Measurements from ENCODE around the gene CRKL.
"Not testable (repeated sequence)": the region's sequence is repeated elsewhere in the genome, so short reads cannot be mapped to it uniquely, and the experiment has no call there.

The CRKL gene

DNA sequence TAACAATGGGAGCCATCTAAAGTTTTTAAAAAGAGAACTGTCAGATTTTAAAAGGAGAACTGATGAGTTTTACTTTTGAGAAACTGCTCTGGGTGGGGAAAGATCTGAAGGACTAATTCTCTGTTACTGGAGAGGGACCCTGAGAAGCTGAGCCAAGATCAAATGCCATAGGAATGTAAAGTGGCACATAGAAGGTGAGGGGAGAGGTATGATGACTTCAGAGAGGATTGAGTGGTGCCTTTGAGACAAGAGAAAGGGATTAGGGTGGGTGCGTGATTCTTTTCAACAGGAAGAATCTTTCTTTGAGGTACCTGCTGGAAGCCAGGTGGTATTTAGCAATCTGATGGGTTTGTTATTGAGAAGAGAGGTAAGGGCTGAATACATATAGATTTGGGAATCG is 9.0 kb downstream of the CRKL start:
- H3K9ac ChIP-seq (ENCODE audit: low read depth, low read length), result no peak overlapping the region
- H3K4me1 ChIP-seq (ENCODE audit: control insufficient read depth, insufficient read depth, low read length), result peaks cover 14% of the 10 kb centered on the region
- no peaks in the 10 kb centered on the region for H3K36me3 ChIP-seq (ENCODE audit: control insufficient read depth, insufficient read depth, low read length)
- no peaks in the 10 kb centered on the region for H3K9me3 ChIP-seq (ENCODE audit: control insufficient read depth, insufficient read depth, low read length)
- no peaks in the 10 kb centered on the region for H3K27me3 ChIP-seq (ENCODE audit: control insufficient read depth, insufficient read depth, low read length)
- H3K4me3 ChIP-seq (ENCODE audit: low read depth, low read length), result no peak overlapping the region

DNA sequence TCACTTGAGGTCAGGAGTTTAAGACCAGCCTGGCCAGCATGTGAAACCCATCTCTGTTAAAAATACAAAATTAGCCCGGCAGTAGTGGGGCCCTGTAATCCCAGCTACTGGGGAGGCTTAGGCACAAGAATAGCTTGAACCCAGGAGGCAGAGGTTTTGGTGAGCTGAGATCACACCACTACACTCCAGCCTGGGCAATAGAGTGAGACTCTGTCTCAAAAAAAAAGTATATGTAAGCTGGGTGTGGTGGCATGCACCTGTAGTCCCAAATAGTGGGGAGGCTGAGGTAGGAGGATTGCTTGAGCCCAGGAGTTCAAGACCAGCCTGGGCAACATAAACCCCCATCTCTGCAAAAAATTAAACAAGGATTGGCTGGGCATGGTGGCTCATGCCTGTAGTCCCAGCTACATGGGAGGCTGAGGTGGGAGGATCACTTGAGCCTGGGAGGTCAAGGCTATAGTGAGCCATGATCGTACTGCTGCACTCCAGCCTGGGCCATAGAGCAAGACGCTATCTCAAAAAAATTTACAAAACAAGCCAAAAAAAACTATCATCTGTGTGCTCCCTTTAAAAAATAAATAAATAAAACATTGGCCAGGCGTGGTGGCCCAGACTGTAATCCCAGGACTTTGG is 10.8 kb downstream of the CRKL start:
- H3K9me3 ChIP-seq (ENCODE audit: control insufficient read depth, insufficient read depth, low read length), result no peaks in the 10 kb centered on the region
- H3K9ac ChIP-seq (ENCODE audit: low read depth, low read length), result no peak overlapping the region
- H3K27me3 ChIP-seq (ENCODE audit: control insufficient read depth, insufficient read depth, low read length), result no peaks in the 10 kb centered on the region
- peaks cover 14% of the 10 kb centered on the region for H3K4me1 ChIP-seq (ENCODE audit: control insufficient read depth, insufficient read depth, low read length)
- H3K36me3 ChIP-seq (ENCODE audit: control insufficient read depth, insufficient read depth, low read length), result no peaks in the 10 kb centered on the region
- H3K4me3 ChIP-seq (ENCODE audit: low read depth, low read length), result no peak overlapping the region

DNA sequence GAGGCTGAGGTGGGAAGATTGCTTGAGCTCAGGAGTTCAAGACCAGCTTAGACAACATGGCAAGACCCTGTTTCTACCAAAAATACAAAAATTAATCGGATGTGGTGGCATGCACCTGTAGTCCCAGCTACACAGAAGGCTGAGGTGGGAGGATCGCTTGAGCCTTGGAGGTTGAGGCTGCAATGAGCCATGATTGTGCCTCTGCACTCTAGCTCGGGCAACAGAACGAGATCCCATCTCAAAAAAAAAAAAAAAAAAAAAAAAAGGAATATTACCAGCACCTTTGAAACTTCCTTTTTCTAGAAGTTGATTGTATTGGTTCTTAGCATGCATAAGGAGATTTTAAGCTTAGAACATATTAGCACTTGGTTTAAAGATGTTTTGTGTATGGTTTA is 11.4 kb downstream of the CRKL start:
- H3K36me3 ChIP-seq (ENCODE audit: control insufficient read depth, insufficient read depth, low read length), result peaks cover under 1% of the 10 kb centered on the region
- no peak overlapping the region for H3K9ac ChIP-seq (ENCODE audit: low read depth, low read length)
- H3K4me1 ChIP-seq (ENCODE audit: control insufficient read depth, insufficient read depth, low read length), result peaks cover 14% of the 10 kb centered on the region
- H3K9me3 ChIP-seq (ENCODE audit: control insufficient read depth, insufficient read depth, low read length), result no peaks in the 10 kb centered on the region
- no peak overlapping the region for H3K4me3 ChIP-seq (ENCODE audit: low read depth, low read length)
- H3K27me3 ChIP-seq (ENCODE audit: control insufficient read depth, insufficient read depth, low read length), result no peaks in the 10 kb centered on the region

DNA sequence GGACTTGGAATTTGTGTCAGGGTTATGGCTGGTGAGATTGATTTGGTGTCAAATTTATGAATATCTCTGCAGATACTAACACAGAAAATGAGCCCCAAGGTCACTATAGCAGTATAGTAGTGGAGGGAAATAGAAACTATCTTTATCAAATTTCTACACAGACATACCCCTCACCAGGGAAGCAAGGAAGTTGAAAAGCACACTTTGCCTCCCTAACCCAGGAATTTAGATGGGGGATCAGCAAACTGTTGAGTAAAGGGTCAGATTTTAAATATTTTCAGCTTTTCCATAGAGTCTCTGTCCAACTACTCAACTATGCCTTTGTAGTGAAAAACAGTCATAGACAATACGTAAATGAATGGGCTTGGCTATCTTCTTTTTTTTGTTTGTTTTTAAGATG is 12.8 kb downstream of the CRKL start:
- Histone ChIP-seq H3K27me3 (ENCODE audit: control insufficient read depth, insufficient read depth, low read length) (no peaks in the 10 kb centered on the region), H3K36me3 (ENCODE audit: control insufficient read depth, insufficient read depth, low read length) (peaks cover 10% of the 10 kb centered on the region), H3K4me1 (ENCODE audit: control insufficient read depth, insufficient read depth, low read length) (peaks cover 14% of the 10 kb centered on the region), H3K9ac (ENCODE audit: low read depth, low read length) (no peak overlapping the region), H3K4me3 (ENCODE audit: low read depth, low read length) (no peak overlapping the region), H3K9me3 (ENCODE audit: control insufficient read depth, insufficient read depth, low read length) (no peaks in the 10 kb centered on the region)

DNA sequence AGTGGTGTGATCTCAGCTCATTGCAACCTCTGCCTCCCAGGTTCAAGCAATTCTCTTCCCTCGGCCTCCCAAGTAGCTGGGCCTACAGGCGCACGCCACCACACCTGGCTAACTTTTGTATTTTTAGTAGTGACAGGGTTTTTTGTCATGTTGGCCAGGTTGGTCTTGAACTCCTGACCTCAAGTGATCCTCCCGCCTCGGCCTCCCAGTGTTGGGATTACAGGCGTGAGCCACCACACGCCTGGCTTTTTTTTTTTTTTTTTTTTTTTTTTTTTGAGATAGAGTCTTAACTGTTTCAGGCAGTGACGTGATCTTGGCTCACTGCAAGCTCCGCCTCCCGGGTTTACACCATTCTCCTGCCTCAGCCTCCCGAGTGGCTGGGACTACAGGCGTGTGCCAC is 13.2 kb downstream of the CRKL start:
- not testable (repeated sequence) for H3K9me3 ChIP-seq (ENCODE audit: control insufficient read depth, insufficient read depth, low read length); H3K4me3 ChIP-seq (ENCODE audit: low read depth, low read length); H3K27me3 ChIP-seq (ENCODE audit: control insufficient read depth, insufficient read depth, low read length); H3K9ac ChIP-seq (ENCODE audit: low read depth, low read length)
- peaks cover 10% of the 10 kb centered on the region for H3K36me3 ChIP-seq (ENCODE audit: control insufficient read depth, insufficient read depth, low read length)
- peaks cover 11% of the 10 kb centered on the region for H3K4me1 ChIP-seq (ENCODE audit: control insufficient read depth, insufficient read depth, low read length)

DNA sequence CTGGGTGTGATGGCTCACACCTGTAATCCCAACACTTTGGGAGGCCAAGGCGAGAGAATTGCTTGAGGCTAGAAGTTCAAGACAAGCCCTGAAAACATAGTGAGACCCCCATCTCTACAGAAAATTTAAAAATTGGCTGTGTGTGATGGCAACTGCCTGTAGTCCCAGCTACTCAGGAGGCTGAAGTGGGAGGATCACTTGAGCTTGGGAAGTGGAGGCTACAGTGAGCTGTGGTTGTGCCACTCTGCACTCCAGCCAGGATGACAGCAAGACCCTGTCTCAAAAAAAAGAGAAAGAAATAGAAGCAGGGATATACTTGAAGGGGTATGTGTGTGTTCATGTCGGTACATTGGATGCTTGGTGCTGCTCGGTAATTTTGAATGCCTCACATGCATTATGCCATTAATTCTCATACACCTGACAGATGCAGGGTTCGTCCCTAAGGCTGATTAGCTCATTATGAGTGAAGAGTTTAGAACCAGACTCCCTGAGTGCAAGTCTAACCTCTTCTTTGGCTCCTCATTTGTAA is 14.0 kb downstream of the CRKL start:
- H3K36me3 ChIP-seq (ENCODE audit: control insufficient read depth, insufficient read depth, low read length), result peaks cover 10% of the 10 kb centered on the region

DNA sequence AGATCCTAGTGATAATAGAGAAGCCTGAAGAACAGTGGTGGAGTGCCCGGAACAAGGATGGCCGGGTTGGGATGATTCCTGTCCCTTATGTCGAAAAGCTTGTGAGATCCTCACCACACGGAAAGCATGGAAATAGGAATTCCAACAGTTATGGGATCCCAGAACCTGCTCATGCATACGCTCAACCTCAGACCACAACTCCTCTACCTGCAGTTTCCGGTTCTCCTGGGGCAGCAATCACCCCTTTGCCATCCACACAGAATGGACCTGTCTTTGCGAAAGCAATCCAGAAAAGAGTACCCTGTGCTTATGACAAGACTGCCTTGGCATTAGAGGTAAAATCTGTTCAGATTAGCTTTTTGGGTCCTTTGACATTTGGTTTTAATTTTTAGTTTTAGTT is 16.7 kb downstream of the CRKL start:
- H3K4me3 ChIP-seq (ENCODE audit: low read depth, low read length), result no peak overlapping the region
- peaks cover 14% of the 10 kb centered on the region for H3K36me3 ChIP-seq (ENCODE audit: control insufficient read depth, insufficient read depth, low read length)
- H3K27me3 ChIP-seq (ENCODE audit: control insufficient read depth, insufficient read depth, low read length), result no peaks in the 10 kb centered on the region
- no peaks in the 10 kb centered on the region for H3K4me1 ChIP-seq (ENCODE audit: control insufficient read depth, insufficient read depth, low read length)
- H3K9ac ChIP-seq (ENCODE audit: low read depth, low read length), result no peak overlapping the region
- no peaks in the 10 kb centered on the region for H3K9me3 ChIP-seq (ENCODE audit: control insufficient read depth, insufficient read depth, low read length)

More for the DNA sequence above, 14.0 kb downstream of the CRKL start:
- no peak overlapping the region for H3K4me3 ChIP-seq (ENCODE audit: low read depth, low read length)
- no peaks in the 10 kb centered on the region for H3K9me3 ChIP-seq (ENCODE audit: control insufficient read depth, insufficient read depth, low read length)
- H3K9ac ChIP-seq (ENCODE audit: low read depth, low read length), result no peak overlapping the region
- no peaks in the 10 kb centered on the region for H3K27me3 ChIP-seq (ENCODE audit: control insufficient read depth, insufficient read depth, low read length)
- peaks cover 5% of the 10 kb centered on the region for H3K4me1 ChIP-seq (ENCODE audit: control insufficient read depth, insufficient read depth, low read length)

DNA sequence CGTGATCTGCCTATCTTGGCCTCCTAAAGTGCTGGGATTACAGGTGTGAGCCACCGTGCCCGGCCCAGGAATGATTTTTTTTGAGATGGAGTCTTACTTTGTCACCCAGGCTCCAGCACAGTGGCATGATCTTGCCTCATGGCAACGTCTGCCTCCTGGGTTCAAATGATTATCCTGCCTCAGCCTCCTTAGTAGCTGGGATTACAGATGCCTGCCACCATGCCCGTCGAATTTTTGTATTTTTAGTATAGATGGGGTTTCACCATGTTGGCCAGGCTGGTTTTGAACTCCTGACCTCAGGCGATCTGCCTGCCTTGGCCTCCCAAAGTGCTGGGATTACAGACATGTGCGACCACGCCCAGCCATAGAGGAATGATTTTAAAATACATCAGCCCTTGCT is 17.8 kb downstream of the CRKL start:
- not testable (repeated sequence) for H3K27me3 ChIP-seq (ENCODE audit: control insufficient read depth, insufficient read depth, low read length)

DNA sequence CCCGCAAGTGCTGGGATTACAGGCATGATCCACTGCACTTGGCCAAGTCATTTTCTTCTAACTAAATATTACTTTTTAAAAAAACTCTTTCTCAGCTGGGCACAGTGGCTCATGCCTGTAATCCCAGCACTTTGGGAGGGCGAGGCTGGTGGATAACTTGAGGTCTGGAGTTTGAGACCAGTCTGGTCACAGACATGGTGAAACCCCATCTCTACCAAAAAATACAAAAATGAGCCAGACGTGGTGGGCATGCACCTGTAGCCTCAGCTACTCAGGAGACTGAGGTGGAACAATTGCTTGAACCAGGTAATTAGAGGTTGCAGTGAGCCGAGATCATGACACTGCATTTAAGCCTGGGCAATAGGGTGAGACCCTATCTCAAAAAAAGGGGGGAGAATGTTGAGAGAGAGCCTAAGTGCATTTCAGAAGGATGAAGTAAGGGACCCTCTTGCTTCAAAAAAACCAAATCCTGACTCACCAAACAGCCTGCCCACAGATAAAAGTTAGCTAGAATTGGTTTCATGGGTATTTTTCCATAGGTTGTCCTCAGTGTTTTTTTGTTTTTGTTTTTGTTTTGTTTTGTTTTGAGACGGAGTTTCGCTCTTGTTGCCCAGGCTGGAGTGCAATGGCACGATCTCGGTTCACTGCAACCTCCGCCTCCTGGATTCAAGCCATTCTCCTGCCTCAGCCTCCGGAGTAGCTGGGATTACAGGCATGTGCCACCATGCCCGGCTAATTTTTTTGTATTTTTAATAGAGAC is 18.8 kb downstream of the CRKL start:
- H3K4me3 ChIP-seq (ENCODE audit: low read depth, low read length); H3K9me3 ChIP-seq (ENCODE audit: control insufficient read depth, insufficient read depth, low read length); H3K9ac ChIP-seq (ENCODE audit: low read depth, low read length); H3K4me1 ChIP-seq (ENCODE audit: control insufficient read depth, insufficient read depth, low read length); H3K27me3 ChIP-seq (ENCODE audit: control insufficient read depth, insufficient read depth, low read length): not testable (repeated sequence)
- H3K36me3 ChIP-seq (ENCODE audit: control insufficient read depth, insufficient read depth, low read length), result peaks cover 14% of the 10 kb centered on the region

More for the DNA sequence above, 17.8 kb downstream of the CRKL start:
- H3K4me3 ChIP-seq (ENCODE audit: low read depth, low read length); H3K9me3 ChIP-seq (ENCODE audit: control insufficient read depth, insufficient read depth, low read length); H3K9ac ChIP-seq (ENCODE audit: low read depth, low read length); H3K4me1 ChIP-seq (ENCODE audit: control insufficient read depth, insufficient read depth, low read length): not testable (repeated sequence)
- peaks cover 14% of the 10 kb centered on the region for H3K36me3 ChIP-seq (ENCODE audit: control insufficient read depth, insufficient read depth, low read length)

DNA sequence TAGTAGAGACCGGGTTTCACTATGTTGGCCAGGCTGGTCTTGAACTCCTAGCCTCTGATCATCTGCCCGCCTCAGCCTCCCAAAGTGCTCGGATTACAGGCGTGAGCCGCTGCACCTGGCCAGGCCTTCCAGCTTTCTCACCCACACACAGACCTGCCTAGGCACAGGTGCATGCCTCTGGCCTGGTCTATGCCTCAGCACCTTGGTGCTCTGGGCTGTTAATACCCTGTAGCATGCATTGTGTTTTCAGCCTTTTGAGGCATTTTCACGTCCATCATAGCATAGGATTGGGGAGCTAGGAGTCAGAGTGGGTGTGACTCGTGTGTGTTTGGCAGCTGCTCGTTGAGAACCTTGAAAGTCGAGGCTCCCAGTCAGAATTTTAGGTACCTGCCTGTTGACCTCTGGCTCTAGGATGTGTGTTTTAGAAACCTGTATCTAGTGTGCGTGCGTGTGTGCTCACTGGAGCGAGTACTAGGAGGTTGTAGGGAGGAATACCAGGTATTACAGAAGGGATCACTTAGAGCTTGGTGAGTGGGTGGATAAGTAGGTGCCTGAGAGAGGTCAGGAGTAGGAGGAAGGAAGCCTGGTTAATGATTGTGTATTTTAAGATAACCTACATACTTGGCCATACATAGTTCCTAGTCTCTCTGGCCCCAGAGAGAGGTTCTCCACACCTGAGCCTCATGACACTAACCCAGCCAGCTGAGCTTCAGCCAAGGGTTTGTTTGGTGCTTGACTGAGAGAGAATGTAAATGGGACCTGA is 20.0 kb downstream of the CRKL start:
- H3K9me3 ChIP-seq (ENCODE audit: control insufficient read depth, insufficient read depth, low read length), result no peaks in the 10 kb centered on the region
- no peak overlapping the region for H3K4me3 ChIP-seq (ENCODE audit: low read depth, low read length)
- H3K27me3 ChIP-seq (ENCODE audit: control insufficient read depth, insufficient read depth, low read length), result no peaks in the 10 kb centered on the region
- H3K36me3 ChIP-seq (ENCODE audit: control insufficient read depth, insufficient read depth, low read length), result peaks cover 14% of the 10 kb centered on the region
- H3K4me1 ChIP-seq (ENCODE audit: control insufficient read depth, insufficient read depth, low read length), result no peaks in the 10 kb centered on the region
- H3K9ac ChIP-seq (ENCODE audit: low read depth, low read length), result no peak overlapping the region

DNA sequence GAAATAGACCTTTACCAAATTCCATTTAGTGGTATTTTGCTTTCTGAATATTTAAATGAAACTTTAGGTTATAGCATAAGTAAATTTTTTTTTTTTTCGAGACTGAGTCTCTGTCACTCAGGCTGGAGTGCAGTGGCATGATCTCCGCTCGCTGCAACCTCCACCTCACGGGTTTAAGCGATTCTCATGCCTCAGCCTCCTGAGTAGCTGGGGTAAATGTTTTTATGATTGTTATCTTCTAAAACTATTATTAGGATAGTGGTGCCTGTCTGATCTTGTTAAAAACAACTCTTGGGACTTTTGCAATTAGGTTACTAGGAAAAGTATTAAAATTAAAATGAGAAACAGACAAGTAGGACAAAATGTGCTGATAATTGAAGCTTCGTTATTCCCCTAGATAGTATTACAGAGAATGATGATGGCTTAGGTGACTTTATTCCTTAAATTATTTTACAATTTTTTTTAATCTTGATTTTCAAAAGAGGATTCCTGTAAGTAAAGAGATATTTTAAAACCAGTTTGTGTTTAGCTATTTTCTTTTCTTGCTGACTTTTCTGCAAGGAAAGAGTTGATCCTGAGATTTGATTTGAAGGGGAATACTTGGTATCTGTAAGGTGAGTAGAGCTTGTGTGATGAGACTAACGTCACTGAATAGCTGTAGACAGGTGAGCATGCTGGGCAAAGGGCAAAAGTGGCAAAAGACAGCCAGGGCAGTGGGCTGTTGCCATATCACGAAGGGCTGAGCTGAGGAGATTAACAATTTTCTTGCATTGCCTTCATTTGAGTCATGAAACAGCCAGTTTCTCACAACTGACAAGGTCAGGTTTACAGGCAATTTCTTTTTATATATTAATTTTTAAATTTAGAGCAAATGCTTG is 20.8 kb downstream of the CRKL start:
- Histone ChIP-seq H3K4me1 (ENCODE audit: control insufficient read depth, insufficient read depth, low read length) (no peaks in the 10 kb centered on the region), H3K9me3 (ENCODE audit: control insufficient read depth, insufficient read depth, low read length) (no peaks in the 10 kb centered on the region), H3K4me3 (ENCODE audit: low read depth, low read length) (no peak overlapping the region), H3K27me3 (ENCODE audit: control insufficient read depth, insufficient read depth, low read length) (no peaks in the 10 kb centered on the region), H3K36me3 (ENCODE audit: control insufficient read depth, insufficient read depth, low read length) (peaks cover 14% of the 10 kb centered on the region), H3K9ac (ENCODE audit: low read depth, low read length) (no peak overlapping the region)

Data from iPS-15b (cell line).